ENCODE data around the gene DAGLB. TPM values are rescaled to one million over a fixed set of nuclear protein-coding genes. Genes with fewer than 3 reads are reported as not detected.
"Not testable (repeated sequence)": the region's sequence is repeated elsewhere in the genome, so short reads cannot be mapped to it uniquely, and the experiment has no call there.

Gene DAGLB
- total RNA-seq, 1 donor from 2014 or later, result 6.0 TPM

DNA sequence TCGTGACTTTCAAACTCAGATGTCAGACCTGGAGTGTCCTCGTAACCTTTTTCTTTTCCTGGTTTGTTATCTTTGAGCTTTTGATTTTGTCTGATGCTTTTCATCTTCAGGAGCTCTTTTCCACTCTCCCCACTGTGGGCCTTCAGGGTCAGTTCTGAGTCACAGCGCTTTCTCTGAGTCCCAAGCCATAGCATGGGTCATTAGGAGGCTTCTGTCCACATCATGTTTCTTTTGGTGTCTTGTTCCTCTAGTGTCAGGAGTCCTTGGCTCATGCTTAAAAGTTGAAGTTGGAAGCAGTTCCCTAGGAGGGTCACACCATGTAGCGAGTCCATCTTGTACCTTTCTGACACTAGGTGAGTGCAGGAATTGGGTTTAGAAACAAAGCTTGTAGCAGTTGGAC is 40.3 kb downstream of the DAGLB start:
- Histone ChIP-seq H3K27me3 (ENCODE audit: low read depth) (no peaks in the 10 kb centered on the region), H3K36me3 (peaks cover 99% of the 10 kb centered on the region), H3K4me1 (no peaks in the 10 kb centered on the region), H3K9me3 (replicated peaks) (no peaks in the 10 kb centered on the region), H3K4me3 (no peak overlapping the region), H3K27ac (replicated peaks) (no peak overlapping the region)
- intact Hi-C loops (cut with micrococcal nuclease), result no loop called here
- TF ChIP-seq, protein P1, sequence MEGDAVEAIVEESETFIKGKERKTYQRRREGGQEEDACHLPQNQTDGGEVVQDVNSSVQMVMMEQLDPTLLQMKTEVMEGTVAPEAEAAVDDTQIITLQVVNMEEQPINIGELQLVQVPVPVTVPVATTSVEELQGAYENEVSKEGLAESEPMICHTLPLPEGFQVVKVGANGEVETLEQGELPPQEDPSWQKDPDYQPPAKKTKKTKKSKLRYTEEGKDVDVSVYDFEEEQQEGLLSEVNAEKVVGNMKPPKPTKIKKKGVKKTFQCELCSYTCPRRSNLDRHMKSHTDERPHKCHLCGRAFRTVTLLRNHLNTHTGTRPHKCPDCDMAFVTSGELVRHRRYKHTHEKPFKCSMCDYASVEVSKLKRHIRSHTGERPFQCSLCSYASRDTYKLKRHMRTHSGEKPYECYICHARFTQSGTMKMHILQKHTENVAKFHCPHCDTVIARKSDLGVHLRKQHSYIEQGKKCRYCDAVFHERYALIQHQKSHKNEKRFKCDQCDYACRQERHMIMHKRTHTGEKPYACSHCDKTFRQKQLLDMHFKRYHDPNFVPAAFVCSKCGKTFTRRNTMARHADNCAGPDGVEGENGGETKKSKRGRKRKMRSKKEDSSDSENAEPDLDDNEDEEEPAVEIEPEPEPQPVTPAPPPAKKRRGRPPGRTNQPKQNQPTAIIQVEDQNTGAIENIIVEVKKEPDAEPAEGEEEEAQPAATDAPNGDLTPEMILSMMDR (IDR thresholded peaks at IDR 0.05; ENCODE audit: borderline replicate concordance), result no peak
- DNase-seq, result no peak

DNA sequence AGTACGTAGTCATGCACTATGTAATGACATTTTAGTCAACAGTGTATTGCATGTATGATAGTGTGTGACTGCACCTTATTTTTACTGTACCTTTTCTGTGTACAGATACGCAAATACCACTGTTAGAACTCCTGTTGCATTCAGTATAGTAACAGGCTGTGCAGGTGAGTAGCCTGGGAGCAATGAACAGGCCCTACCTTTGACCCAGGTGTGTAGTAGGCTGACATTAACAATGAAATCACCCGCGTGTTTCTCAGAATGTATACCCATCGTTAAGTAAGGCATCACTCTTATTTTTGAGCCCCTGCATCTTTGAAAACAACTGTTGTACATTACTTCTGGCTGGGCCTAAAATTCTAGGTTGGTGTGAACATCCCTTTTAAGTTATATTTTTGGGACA is 41.6 kb downstream of the DAGLB start:
- no peaks in the 10 kb centered on the region for H3K9me3 ChIP-seq (replicated peaks)
- no peaks in the 10 kb centered on the region for H3K27me3 ChIP-seq (ENCODE audit: low read depth)
- TF ChIP-seq, protein P1 (IDR thresholded peaks at IDR 0.05; ENCODE audit: borderline replicate concordance), result no peak
- no peak overlapping the region for H3K27ac ChIP-seq (replicated peaks)
- intact Hi-C loops (cut with micrococcal nuclease), result no loop called here
- no peak overlapping the region for H3K4me3 ChIP-seq
- H3K4me1 ChIP-seq, result peaks cover under 1% of the 10 kb centered on the region
- no peak for DNase-seq
- peaks cover 99% of the 10 kb centered on the region for H3K36me3 ChIP-seq

DNA sequence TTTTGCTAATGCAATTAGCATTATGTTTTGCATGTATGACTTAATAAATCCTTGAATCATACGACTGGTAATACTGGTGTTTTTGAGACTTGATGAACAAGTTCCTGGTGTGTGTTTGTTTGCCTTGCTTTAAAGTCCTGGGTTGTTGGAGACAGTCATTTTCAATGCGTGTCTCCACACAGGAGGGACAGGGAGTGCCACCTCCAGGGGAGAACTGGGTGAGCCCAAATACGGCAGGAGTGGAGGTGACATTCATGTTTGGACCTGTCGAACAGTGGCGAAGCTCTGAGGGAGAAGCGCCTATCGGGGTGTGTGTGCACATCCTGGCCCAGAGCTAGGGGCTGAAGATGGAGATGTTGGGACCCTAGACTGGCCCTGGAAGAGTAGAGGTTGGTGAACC is 43.8 kb downstream of the DAGLB start:
- Histone ChIP-seq H3K4me1 (peaks cover 23% of the 10 kb centered on the region), H3K36me3 (peaks cover 86% of the 10 kb centered on the region), H3K9me3 (replicated peaks) (no peaks in the 10 kb centered on the region), H3K4me3 (no peak overlapping the region), H3K27ac (replicated peaks) (no peak overlapping the region), H3K27me3 (ENCODE audit: low read depth) (no peaks in the 10 kb centered on the region)
- DNase-seq, result no peak
- TF ChIP-seq, protein P1 (IDR thresholded peaks at IDR 0.05; ENCODE audit: borderline replicate concordance), result no peak
- intact Hi-C loops (cut with micrococcal nuclease), result no loop called here

DNA sequence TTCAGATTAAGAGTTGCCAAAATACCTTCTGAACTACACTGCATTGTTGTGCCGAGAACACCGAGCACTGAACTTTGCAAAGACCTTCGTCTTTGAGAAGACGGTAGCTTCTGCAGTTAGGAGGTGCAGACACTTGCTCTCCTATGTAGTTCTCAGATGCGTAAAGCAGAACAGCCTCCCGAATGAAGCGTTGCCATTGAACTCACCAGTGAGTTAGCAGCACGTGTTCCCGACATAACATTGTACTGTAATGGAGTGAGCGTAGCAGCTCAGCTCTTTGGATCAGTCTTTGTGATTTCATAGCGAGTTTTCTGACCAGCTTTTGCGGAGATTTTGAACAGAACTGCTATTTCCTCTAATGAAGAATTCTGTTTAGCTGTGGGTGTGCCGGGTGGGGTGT is 45.0 kb downstream of the DAGLB start:
- no peak for DNase-seq
- H3K4me1 ChIP-seq, result peaks cover 35% of the 10 kb centered on the region
- intact Hi-C loops (cut with micrococcal nuclease), result no loop called here

DNA sequence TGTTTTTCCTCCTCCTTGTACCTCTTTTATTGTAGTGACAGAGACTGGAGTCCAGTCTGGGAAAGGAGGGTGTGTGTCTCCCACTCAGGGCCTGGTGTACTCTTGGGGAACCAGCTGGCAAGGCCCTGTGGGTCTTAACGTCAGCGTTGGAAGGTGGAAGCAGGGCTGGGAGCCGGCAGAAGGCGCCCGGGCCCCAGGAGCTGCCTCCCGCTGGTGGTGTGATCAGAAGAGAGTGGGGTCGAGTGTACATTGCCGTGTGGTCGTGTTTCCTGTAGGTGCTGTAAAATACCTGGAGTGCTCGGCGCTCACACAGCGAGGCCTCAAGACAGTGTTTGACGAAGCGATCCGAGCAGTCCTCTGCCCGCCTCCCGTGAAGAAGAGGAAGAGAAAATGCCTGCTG is 45.7 kb downstream of the DAGLB start:
- intact Hi-C loops (cut with micrococcal nuclease), result no loop called here
- TF ChIP-seq, protein P1 (IDR thresholded peaks at IDR 0.05; ENCODE audit: borderline replicate concordance), result no peak
- H3K9me3 ChIP-seq (replicated peaks), result no peaks in the 10 kb centered on the region
- no peak for DNase-seq
- peaks cover 67% of the 10 kb centered on the region for H3K36me3 ChIP-seq
- no peak overlapping the region for H3K27ac ChIP-seq (replicated peaks)
- peaks cover 42% of the 10 kb centered on the region for H3K4me1 ChIP-seq
- no peaks in the 10 kb centered on the region for H3K27me3 ChIP-seq (ENCODE audit: low read depth)
- H3K4me3 ChIP-seq, result no peak overlapping the region

More for the DNA sequence above, 45.0 kb downstream of the DAGLB start:
- TF ChIP-seq, protein P1 (IDR thresholded peaks at IDR 0.05; ENCODE audit: borderline replicate concordance), result no peak
- no peaks in the 10 kb centered on the region for H3K27me3 ChIP-seq (ENCODE audit: low read depth)
- H3K27ac ChIP-seq (replicated peaks), result no peak overlapping the region
- H3K9me3 ChIP-seq (replicated peaks), result no peaks in the 10 kb centered on the region
- H3K4me3 ChIP-seq, result no peak overlapping the region
- peaks cover 74% of the 10 kb centered on the region for H3K36me3 ChIP-seq

DNA sequence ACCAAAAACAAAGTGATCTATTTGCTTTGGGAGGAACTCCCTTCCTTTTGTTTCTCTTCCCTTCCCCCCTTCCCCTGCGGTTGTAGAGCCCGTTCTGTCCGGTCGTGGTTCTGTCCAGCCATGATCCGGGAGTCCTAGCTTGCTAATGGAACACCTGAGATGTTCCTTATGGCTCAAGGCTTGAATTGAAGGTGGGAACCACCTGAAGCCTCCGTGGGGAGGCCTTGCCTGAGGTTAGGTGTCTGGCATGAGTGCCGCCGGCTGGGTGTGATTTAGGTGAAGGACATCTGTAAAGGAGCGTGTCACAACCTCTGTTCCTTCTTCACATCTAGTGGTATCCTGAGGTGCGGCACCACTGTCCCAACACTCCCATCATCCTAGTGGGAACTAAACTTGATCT is 46.2 kb downstream of the DAGLB start:
- H3K27ac ChIP-seq (replicated peaks), result no peak overlapping the region
- H3K36me3 ChIP-seq, result peaks cover 62% of the 10 kb centered on the region
- intact Hi-C loops (cut with micrococcal nuclease), result no loop called here

DNA sequence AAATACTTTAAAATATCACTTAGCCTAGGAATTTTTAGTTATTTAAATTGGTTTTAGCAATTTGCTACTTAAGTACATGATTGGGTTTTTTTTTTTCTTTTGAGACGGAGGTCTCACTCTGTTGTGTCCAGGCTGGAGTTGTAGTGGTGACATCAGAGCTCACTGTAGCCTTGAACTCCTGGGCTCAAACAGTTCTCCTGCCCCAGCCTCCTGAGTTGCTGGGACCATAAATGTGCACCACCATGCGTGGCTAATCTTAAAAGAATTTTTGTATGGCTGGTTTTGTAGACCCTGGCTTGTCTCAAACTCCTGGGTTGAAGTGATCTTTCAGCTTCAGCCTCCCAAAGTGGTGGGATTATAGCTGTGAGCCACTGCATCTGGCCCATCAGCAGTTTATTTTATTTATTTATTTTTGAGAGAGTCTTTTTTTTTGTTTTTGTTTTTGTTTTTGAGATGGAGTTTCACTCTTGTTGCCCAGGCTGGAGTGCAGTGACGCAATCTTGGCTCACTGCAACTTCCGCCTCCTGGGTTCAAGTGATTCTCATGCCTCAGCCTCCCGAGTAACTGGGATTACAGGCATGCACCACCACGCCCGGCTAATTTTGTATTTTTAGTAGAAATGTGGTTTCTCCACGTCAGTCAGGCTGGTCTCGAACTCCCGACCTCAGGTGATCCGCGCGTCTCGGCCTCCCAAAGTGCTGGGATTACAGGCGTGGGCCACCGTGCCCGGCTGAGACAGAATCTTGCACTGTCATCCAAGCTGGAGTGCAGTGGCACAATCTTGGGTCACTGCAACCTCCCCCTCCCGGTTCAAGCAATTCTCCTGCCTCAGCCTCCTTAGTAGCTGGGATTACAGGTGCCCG is 47.3 kb downstream of the DAGLB start:
- H3K9me3 ChIP-seq (replicated peaks); H3K27me3 ChIP-seq (ENCODE audit: low read depth); intact Hi-C loops (cut with micrococcal nuclease); H3K4me3 ChIP-seq; DNase-seq: not testable (repeated sequence)
- peak overlapping the region; percentile 39 for H3K27ac ChIP-seq (replicated peaks)
- H3K36me3 ChIP-seq, result peaks cover 52% of the 10 kb centered on the region
- H3K4me1 ChIP-seq, result peaks cover 57% of the 10 kb centered on the region

More for the DNA sequence above, 46.2 kb downstream of the DAGLB start:
- no peak overlapping the region for H3K4me3 ChIP-seq
- H3K9me3 ChIP-seq (replicated peaks), result no peaks in the 10 kb centered on the region
- TF ChIP-seq, protein P1 (IDR thresholded peaks at IDR 0.05; ENCODE audit: borderline replicate concordance), result no peak
- DNase-seq, result no peak
- H3K4me1 ChIP-seq, result peaks cover 47% of the 10 kb centered on the region
- no peaks in the 10 kb centered on the region for H3K27me3 ChIP-seq (ENCODE audit: low read depth)

Measured in left ventricle myocardium inferior (tissue), 1 donor.